ENCODE data around the gene OPN4. TPM values are rescaled to one million over a fixed set of nuclear protein-coding genes. Genes with fewer than 3 reads are reported as not detected.

Gene OPN4
- total RNA-seq, 1 experiment from 2014 or later: not detected

GRCh38 chr10:86642021-86642420 lies 12.3 kb upstream of the OPN4 start:
- H3K27me3 ChIP-seq (ENCODE audit: low read length): no peaks in the 10 kb centered on the region
- H3F3A ChIP-seq (ENCODE audit: low read length, unreplicated experiment): no peaks in the 10 kb centered on the region
- ChIA-PET POLR2A (ENCODE audit: unreplicated experiment) (no interaction called here), CTCF (no interaction called here)
- TF ChIP-seq, protein P1, sequence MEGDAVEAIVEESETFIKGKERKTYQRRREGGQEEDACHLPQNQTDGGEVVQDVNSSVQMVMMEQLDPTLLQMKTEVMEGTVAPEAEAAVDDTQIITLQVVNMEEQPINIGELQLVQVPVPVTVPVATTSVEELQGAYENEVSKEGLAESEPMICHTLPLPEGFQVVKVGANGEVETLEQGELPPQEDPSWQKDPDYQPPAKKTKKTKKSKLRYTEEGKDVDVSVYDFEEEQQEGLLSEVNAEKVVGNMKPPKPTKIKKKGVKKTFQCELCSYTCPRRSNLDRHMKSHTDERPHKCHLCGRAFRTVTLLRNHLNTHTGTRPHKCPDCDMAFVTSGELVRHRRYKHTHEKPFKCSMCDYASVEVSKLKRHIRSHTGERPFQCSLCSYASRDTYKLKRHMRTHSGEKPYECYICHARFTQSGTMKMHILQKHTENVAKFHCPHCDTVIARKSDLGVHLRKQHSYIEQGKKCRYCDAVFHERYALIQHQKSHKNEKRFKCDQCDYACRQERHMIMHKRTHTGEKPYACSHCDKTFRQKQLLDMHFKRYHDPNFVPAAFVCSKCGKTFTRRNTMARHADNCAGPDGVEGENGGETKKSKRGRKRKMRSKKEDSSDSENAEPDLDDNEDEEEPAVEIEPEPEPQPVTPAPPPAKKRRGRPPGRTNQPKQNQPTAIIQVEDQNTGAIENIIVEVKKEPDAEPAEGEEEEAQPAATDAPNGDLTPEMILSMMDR (conservative IDR thresholded peaks at IDR 0.05; ENCODE audit: low read depth, low read length): no peak
- no peak for TF ChIP-seq EZH2phosphoT487 (IDR thresholded peaks at IDR 0.05; ENCODE audit: borderline replicate concordance, low read length)
- no peak for TF ChIP-seq EZH2 (IDR thresholded peaks at IDR 0.05; ENCODE audit: low read length, unreplicated experiment)
- intact Hi-C loops (cut with micrococcal nuclease): no loop called here
- no TSS peak for BruUV-seq (replicated peaks)
- H3K9ac ChIP-seq (ENCODE audit: low read length): no peak overlapping the region
- no peaks in the 10 kb centered on the region for H3K9me3 ChIP-seq (ENCODE audit: low read length)
- ATAC-seq (no peak), DNase-seq (no peak)
- no peaks in the 10 kb centered on the region for H3K36me3 ChIP-seq (ENCODE audit: low read depth, low read length)
- no peak overlapping the region for H2AFZ ChIP-seq (ENCODE audit: low read length)
- no peaks in the 10 kb centered on the region for H3K79me2 ChIP-seq (ENCODE audit: low read length)
- no peak overlapping the region for H3K4me3 ChIP-seq (ENCODE audit: low read length)
- no peaks in the 10 kb centered on the region for H3K9me2 ChIP-seq (replicated peaks; ENCODE audit: low read length)
- no peak overlapping the region for H3K4me2 ChIP-seq (ENCODE audit: low read length)
- H3K4me1 ChIP-seq (ENCODE audit: insufficient read depth, low read length): peaks cover 6% of the 10 kb centered on the region
- H4K20me1 ChIP-seq (ENCODE audit: low read length): no peaks in the 10 kb centered on the region
- H3K27ac ChIP-seq (ENCODE audit: low read length): no peak overlapping the region

GRCh38 chr10:86642499-86642898 lies 11.8 kb upstream of the OPN4 start:
- ATAC-seq: peak; percentile 82

GRCh38 chr10:86644152-86644793 lies 10.1 kb upstream of the OPN4 start:
- H3K36me3 ChIP-seq (ENCODE audit: low read depth, low read length): no peaks in the 10 kb centered on the region
- intact Hi-C loops (cut with micrococcal nuclease): no loop called here
- POLR2A ChIA-PET (ENCODE audit: unreplicated experiment): no interaction called here
- peaks cover 28% of the 10 kb centered on the region for H3K4me1 ChIP-seq (ENCODE audit: insufficient read depth, low read length)
- no peak overlapping the region for H3K4me2 ChIP-seq (ENCODE audit: low read length)
- CTCF ChIA-PET: no interaction called here
- H4K20me1 ChIP-seq (ENCODE audit: low read length): no peaks in the 10 kb centered on the region
- H3K79me2 ChIP-seq (ENCODE audit: low read length): no peaks in the 10 kb centered on the region
- H3K9me2 ChIP-seq (replicated peaks; ENCODE audit: low read length): no peaks in the 10 kb centered on the region
- no peak overlapping the region for H3K4me3 ChIP-seq (ENCODE audit: low read length)
- no peaks in the 10 kb centered on the region for H3K27me3 ChIP-seq (ENCODE audit: low read length)
- no peak overlapping the region for H3K27ac ChIP-seq (ENCODE audit: low read length)
- DNase-seq (no peak), ATAC-seq (no peak)
- no peak for TF ChIP-seq EZH2 (IDR thresholded peaks at IDR 0.05; ENCODE audit: low read length, unreplicated experiment)
- TF ChIP-seq, protein P1 (conservative IDR thresholded peaks at IDR 0.05; ENCODE audit: low read depth, low read length): no peak
- no peak for TF ChIP-seq EZH2phosphoT487 (IDR thresholded peaks at IDR 0.05; ENCODE audit: borderline replicate concordance, low read length)
- H3K9ac ChIP-seq (ENCODE audit: low read length): no peak overlapping the region
- H3K9me3 ChIP-seq (ENCODE audit: low read length): no peaks in the 10 kb centered on the region
- no peaks in the 10 kb centered on the region for H3F3A ChIP-seq (ENCODE audit: low read length, unreplicated experiment)
- no TSS peak for BruUV-seq (replicated peaks)
- H2AFZ ChIP-seq (ENCODE audit: low read length): no peak overlapping the region

More at GRCh38 chr10:86642499-86642898, 11.8 kb upstream of the OPN4 start:
- Histone ChIP-seq H2AFZ (ENCODE audit: low read length) (no peak overlapping the region), H4K20me1 (ENCODE audit: low read length) (no peaks in the 10 kb centered on the region), H3K4me1 (ENCODE audit: insufficient read depth, low read length) (peaks cover 11% of the 10 kb centered on the region), H3K79me2 (ENCODE audit: low read length) (no peaks in the 10 kb centered on the region), H3K4me3 (ENCODE audit: low read length) (no peak overlapping the region), H3K4me2 (ENCODE audit: low read length) (no peak overlapping the region), H3K27ac (ENCODE audit: low read length) (no peak overlapping the region), H3K27me3 (ENCODE audit: low read length) (no peaks in the 10 kb centered on the region), H3K9ac (ENCODE audit: low read length) (no peak overlapping the region), H3K36me3 (ENCODE audit: low read depth, low read length) (no peaks in the 10 kb centered on the region), H3K9me3 (ENCODE audit: low read length) (no peaks in the 10 kb centered on the region), H3K9me2 (replicated peaks; ENCODE audit: low read length) (no peaks in the 10 kb centered on the region), H3F3A (ENCODE audit: low read length, unreplicated experiment) (no peaks in the 10 kb centered on the region)
- no TSS peak for BruUV-seq (replicated peaks)
- no peak for TF ChIP-seq EZH2phosphoT487 (IDR thresholded peaks at IDR 0.05; ENCODE audit: borderline replicate concordance, low read length)
- TF ChIP-seq, protein P1 (conservative IDR thresholded peaks at IDR 0.05; ENCODE audit: low read depth, low read length): peak; percentile 18; the same call in 1 of the 2 replicates
- ChIA-PET CTCF (no interaction called here), POLR2A (ENCODE audit: unreplicated experiment) (no interaction called here)
- DNase-seq: peak; percentile 60
- intact Hi-C loops (cut with micrococcal nuclease): no loop called here

Data from PC-3 (cell line).